Measurements from ENCODE around the gene CRAMP1.

The CRAMP1 gene

DNA sequence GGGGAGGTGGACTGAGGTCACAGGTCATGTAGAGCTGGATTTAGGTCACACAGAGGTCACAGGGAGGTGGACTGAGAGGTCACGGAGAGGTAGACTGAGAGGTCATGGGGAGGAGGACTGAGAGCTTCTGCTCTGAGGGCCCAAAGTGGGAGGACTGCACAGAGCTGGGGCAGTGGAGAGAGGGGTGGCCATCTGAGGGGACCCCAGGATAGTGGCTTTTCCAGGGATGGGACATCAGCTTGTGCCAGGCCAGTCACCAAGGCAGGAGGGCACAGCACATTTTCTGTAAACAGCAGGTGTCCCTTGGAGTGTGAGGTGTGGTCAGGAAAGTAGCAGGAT lies 39.8 kb downstream of the CRAMP1 start:
- Histone ChIP-seq H3K27ac (ENCODE audit: extremely low read depth, low read depth, low read length) (no peak overlapping the region), H3K4me3 (ENCODE audit: low read depth, low read length) (no peak overlapping the region), H3K36me3 (ENCODE audit: control insufficient read depth in 2 of 2, insufficient read depth in 1 of 2, low read length in 2 of 2) (peaks cover 7 to 70% of the 10 kb centered on the region in 2 experiments; a peak in 2 of 3 replicates), H3K4me1 (ENCODE audit: control insufficient read depth, insufficient read depth, low read length) (no peaks in the 10 kb centered on the region), H3K9me3 (ENCODE audit: control insufficient read depth, insufficient read depth, low read depth, low read length) (no peaks in the 10 kb centered on the region)
- ChIA-PET POLR2A (no interaction called here), CTCF (no interaction called here)
- TF ChIP-seq ZNF2 (tag by site-specific recombination; IDR thresholded peaks at IDR 0.05) (no peak), BCL11B (tag by site-specific recombination; IDR thresholded peaks at IDR 0.05; ENCODE audit: low read depth) (0 out of 2 replicates have a peak, but pooled peaks have one; percentile 39), ZNF610 (tag by site-specific recombination; IDR thresholded peaks at IDR 0.05; ENCODE audit: borderline replicate concordance) (no peak), ZNF596 (tag by site-specific recombination; IDR thresholded peaks at IDR 0.05) (no peak)
- TF ChIP-seq, protein P1, sequence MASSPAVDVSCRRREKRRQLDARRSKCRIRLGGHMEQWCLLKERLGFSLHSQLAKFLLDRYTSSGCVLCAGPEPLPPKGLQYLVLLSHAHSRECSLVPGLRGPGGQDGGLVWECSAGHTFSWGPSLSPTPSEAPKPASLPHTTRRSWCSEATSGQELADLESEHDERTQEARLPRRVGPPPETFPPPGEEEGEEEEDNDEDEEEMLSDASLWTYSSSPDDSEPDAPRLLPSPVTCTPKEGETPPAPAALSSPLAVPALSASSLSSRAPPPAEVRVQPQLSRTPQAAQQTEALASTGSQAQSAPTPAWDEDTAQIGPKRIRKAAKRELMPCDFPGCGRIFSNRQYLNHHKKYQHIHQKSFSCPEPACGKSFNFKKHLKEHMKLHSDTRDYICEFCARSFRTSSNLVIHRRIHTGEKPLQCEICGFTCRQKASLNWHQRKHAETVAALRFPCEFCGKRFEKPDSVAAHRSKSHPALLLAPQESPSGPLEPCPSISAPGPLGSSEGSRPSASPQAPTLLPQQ (tag by site-specific recombination; IDR thresholded peaks at IDR 0.05) = no peak

DNA sequence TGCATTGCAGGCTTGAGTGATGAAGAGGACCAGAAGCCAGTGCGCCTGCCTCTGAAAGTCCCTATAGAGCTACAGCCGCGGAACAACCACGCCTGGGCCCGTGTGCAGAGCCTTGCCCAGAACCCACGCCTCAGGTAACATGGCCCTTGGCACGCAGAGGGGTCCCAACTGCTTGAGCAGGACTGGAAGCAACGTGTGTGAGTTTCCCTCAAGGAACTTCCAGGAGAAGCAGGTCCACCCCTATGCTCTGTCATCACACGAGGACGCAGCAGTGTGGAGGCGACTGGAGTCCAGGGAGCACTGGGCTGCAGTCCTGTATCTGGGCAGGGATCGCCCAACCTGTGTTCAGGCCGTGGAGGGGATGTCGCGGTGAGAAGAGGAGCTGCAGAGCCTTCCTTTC lies 40.9 kb downstream of the CRAMP1 start:
- ChIA-PET POLR2A (no interaction called here), CTCF (interaction anchor here (0.6 kb wide), 1 partner anchor 50 kb away, joined by 3 read pairs; no protein-coding TSS in a partner anchor)
- H3K4me1 ChIP-seq (ENCODE audit: control insufficient read depth, insufficient read depth, low read length) = no peaks in the 10 kb centered on the region
- H3K36me3 ChIP-seq (ENCODE audit: control insufficient read depth in 2 of 2, insufficient read depth in 1 of 2, low read length in 2 of 2) = peaks cover 7 to 71% of the 10 kb centered on the region in 2 experiments; a peak in 2 of 3 replicates
- H3K4me3 ChIP-seq (ENCODE audit: low read depth, low read length) = no peak overlapping the region
- TF ChIP-seq ZNF510 (tag by site-specific recombination; IDR thresholded peaks at IDR 0.05; ENCODE audit: insufficient replicate concordance) (no peak), SCRT2 (tag by site-specific recombination; IDR thresholded peaks at IDR 0.05) (no peak), ZNF768 (tag by site-specific recombination; IDR thresholded peaks at IDR 0.05) (no peak), ZNF239 (tag by site-specific recombination; IDR thresholded peaks at IDR 0.05) (no peak), ZNF521 (tag by site-specific recombination; IDR thresholded peaks at IDR 0.05) (no peak), ZNF560 (tag by site-specific recombination; IDR thresholded peaks at IDR 0.05; ENCODE audit: borderline replicate concordance) (no peak)
- TF ChIP-seq, protein P2, sequence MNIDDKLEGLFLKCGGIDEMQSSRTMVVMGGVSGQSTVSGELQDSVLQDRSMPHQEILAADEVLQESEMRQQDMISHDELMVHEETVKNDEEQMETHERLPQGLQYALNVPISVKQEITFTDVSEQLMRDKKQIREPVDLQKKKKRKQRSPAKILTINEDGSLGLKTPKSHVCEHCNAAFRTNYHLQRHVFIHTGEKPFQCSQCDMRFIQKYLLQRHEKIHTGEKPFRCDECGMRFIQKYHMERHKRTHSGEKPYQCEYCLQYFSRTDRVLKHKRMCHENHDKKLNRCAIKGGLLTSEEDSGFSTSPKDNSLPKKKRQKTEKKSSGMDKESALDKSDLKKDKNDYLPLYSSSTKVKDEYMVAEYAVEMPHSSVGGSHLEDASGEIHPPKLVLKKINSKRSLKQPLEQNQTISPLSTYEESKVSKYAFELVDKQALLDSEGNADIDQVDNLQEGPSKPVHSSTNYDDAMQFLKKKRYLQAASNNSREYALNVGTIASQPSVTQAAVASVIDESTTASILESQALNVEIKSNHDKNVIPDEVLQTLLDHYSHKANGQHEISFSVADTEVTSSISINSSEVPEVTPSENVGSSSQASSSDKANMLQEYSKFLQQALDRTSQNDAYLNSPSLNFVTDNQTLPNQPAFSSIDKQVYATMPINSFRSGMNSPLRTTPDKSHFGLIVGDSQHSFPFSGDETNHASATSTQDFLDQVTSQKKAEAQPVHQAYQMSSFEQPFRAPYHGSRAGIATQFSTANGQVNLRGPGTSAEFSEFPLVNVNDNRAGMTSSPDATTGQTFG (tag by site-specific recombination; IDR thresholded peaks at IDR 0.05; ENCODE audit: borderline replicate concordance) = no peak
- no peaks in the 10 kb centered on the region for H3K9me3 ChIP-seq (ENCODE audit: control insufficient read depth, insufficient read depth, low read depth, low read length)
- no peak overlapping the region for H3K27ac ChIP-seq (ENCODE audit: extremely low read depth, low read depth, low read length)

DNA sequence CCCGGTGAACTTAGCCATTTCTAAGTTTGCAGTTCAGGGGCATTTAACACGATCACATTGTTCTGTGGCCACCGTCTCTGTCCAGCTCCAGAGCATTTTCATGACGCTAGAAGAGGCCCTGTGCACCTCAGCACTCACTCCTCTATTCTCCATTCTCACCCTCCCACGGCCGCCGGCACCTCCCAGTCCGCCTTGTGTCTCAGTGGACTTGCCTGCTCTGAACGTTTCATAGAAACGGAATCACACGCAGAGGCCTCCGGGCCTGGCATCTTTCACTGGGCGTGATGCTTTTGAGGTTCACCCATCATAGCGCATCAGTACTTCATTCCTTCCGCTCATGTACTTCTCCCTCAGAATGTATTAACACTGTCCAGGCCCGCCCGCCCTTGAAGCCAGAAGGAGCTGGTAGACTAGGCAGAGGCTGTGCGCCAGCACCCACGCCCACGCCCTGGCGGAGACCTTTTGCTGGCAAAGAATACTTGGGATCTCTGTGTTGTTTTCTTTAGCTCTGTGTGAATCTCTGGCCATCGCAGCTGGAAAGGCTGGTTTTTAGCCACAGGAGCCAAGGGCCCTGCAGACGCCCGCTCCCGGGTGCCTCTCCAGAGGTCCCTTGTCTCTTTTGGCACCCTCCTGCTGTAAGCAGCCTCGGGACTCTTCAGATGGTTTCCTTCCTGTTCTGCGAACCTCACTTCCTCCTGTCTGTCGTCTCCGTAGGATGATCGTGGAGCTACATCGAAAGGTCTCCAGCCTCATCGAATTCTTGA lies 42.5 kb downstream of the CRAMP1 start:
- ChIA-PET CTCF (no interaction called here), POLR2A (no interaction called here)
- no peak overlapping the region for H3K4me3 ChIP-seq (ENCODE audit: low read depth, low read length)
- no peak overlapping the region for H3K27ac ChIP-seq (ENCODE audit: extremely low read depth, low read depth, low read length)
- no peaks in the 10 kb centered on the region for H3K4me1 ChIP-seq (ENCODE audit: control insufficient read depth, insufficient read depth, low read length)
- peaks cover 7 to 85% of the 10 kb centered on the region in 2 experiments; a peak in 2 of 3 replicates for H3K36me3 ChIP-seq (ENCODE audit: control insufficient read depth in 2 of 2, insufficient read depth in 1 of 2, low read length in 2 of 2)
- TF ChIP-seq SP7 (tag by site-specific recombination; IDR thresholded peaks at IDR 0.05) (no peak), ZNF416 (tag by site-specific recombination; IDR thresholded peaks at IDR 0.05) (no peak), ZNF341 (tag by site-specific recombination; IDR thresholded peaks at IDR 0.05; ENCODE audit: low read depth) (no peak), SP2 (tag by site-specific recombination; IDR thresholded peaks at IDR 0.05) (no peak)
- TF ChIP-seq, protein P3, sequence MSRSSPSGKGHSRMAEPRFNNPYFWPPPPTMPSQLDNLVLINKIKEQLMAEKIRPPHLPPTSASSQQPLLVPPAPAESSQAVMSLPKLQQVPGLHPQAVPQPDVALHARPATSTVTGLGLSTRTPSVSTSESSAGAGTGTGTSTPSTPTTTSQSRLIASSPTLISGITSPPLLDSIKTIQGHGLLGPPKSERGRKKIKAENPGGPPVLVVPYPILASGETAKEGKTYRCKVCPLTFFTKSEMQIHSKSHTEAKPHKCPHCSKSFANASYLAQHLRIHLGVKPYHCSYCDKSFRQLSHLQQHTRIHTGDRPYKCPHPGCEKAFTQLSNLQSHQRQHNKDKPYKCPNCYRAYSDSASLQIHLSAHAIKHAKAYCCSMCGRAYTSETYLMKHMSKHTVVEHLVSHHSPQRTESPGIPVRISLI (tag by site-specific recombination; IDR thresholded peaks at IDR 0.05) = no peak
- TF ChIP-seq, protein P4, sequence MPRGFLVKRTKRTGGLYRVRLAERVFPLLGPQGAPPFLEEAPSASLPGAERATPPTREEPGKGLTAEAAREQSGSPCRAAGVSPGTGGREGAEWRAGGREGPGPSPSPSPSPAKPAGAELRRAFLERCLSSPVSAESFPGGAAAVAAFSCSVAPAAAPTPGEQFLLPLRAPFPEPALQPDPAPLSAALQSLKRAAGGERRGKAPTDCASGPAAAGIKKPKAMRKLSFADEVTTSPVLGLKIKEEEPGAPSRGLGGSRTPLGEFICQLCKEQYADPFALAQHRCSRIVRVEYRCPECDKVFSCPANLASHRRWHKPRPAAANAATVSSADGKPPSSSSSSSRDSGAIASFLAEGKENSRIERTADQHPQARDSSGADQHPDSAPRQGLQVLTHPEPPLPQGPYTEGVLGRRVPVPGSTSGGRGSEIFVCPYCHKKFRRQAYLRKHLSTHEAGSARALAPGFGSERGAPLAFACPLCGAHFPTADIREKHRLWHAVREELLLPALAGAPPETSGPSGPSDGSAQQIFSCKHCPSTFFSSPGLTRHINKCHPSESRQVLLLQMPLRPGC (tag by site-specific recombination; IDR thresholded peaks at IDR 0.05) = no peak
- TF ChIP-seq, protein P5, sequence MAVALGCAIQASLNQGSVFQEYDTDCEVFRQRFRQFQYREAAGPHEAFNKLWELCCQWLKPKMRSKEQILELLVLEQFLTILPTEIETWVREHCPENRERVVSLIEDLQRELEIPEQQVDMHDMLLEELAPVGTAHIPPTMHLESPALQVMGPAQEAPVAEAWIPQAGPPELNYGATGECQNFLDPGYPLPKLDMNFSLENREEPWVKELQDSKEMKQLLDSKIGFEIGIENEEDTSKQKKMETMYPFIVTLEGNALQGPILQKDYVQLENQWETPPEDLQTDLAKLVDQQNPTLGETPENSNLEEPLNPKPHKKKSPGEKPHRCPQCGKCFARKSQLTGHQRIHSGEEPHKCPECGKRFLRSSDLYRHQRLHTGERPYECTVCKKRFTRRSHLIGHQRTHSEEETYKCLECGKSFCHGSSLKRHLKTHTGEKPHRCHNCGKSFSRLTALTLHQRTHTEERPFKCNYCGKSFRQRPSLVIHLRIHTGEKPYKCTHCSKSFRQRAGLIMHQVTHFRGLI (tag by site-specific recombination; IDR thresholded peaks at IDR 0.05) = no peak
- H3K9me3 ChIP-seq (ENCODE audit: control insufficient read depth, insufficient read depth, low read depth, low read length) = no peaks in the 10 kb centered on the region
